ENCODE data around the gene TDRD15.
"Not testable (repeated sequence)": the region's sequence is repeated elsewhere in the genome, so short reads cannot be mapped to it uniquely, and the experiment has no call there.

Gene TDRD15

GRCh38 chr2:21148718-21149117, 24.9 kb downstream of the TDRD15 start:
- no peak for DNase-seq

- DNase-seq: not testable (repeated sequence)
These were observed 27.5 kb downstream of the TDRD15 start for GRCh38 chr2:21151234-21151633.

- DNase-seq: no peak
These were observed 31.8 kb downstream of the TDRD15 start for GRCh38 chr2:21155365-21156136.

- DNase-seq: no peak
These were observed 37.4 kb downstream of the TDRD15 start for GRCh38 chr2:21161122-21161521.

- no peak for DNase-seq
These were observed 38.3 kb downstream of the TDRD15 start for GRCh38 chr2:21161832-21162614.

GRCh38 chr2:21162615-21162878, 38.8 kb downstream of the TDRD15 start:
- no peak for DNase-seq

GRCh38 chr2:21163213-21163612, 39.4 kb downstream of the TDRD15 start:
- no peak for DNase-seq

- no peak for DNase-seq
These were observed 41.6 kb downstream of the TDRD15 start for GRCh38 chr2:21165350-21165749.

- DNase-seq: no peak
These were observed 52.3 kb downstream of the TDRD15 start for GRCh38 chr2:21175895-21176646.

- DNase-seq: no peak
These were observed 58.2 kb downstream of the TDRD15 start for GRCh38 chr2:21181957-21182356.

- no peak for DNase-seq
These were observed 59.5 kb downstream of the TDRD15 start for GRCh38 chr2:21183306-21183705.

GRCh38 chr2:21183726-21184125, 60.0 kb downstream of the TDRD15 start:
- no peak for DNase-seq

- DNase-seq: no peak
These were observed 67.8 kb downstream of the TDRD15 start for GRCh38 chr2:21191535-21191934.
